K562 (cell line): ENCODE data around the gene EFHD2. TPM values are rescaled to one million over a fixed set of nuclear protein-coding genes. Genes with fewer than 3 reads are reported as not detected.
A peak's percentile ranks its signal among the peaks of the same experiment; 100 is the strongest.

Experiments
- ATAC-seq: fragments of 200-7000 bp; cut with Tn5 transposase; 3 replicates; pipeline ENCODE4 v1.9.1; 2020; ENCODE audit warnings: moderate library complexity
- BruUV-seq: library from RNA; stranded (reverse); fragments of 400-500 nt; replicated peaks from 2 replicates; lab custom pipeline; 2021; lab: Mats Ljungman, UMichigan
- CTCF ChIA-PET: fragments of 300-600 bp; formaldehyde crosslinking; extraction: SDS; loops from one replicate; lab custom pipeline; 2021; ENCODE audit warnings: low intra/inter-chr PET ratio; lab: Yijun Ruan, JAX
- POLR2A ChIA-PET: fragments of 300-600, 350-650 bp; sonication (Branson Sonifier 250); formaldehyde crosslinking; extraction: SDS; loops from one replicate; lab custom pipeline; 2021; ENCODE audit warnings: antibody characterized with exemption, inconsistent platforms; lab: Yijun Ruan, JAX
- DNase-seq, 4 experiments: peaks; one replicate each; pipeline versions ENCODE4 v3.0.0 to v3.0.0-alpha.2; 2011 to 2018; ENCODE audit warnings: low spot score in 3 of 4, mixed read lengths in 3 of 4; ENCODE audit errors: extremely low read depth in 1 of 4
- FAIRE-seq: peaks from 2 replicates; lab custom pipeline; 2011; peaks lifted over from hg19 to GRCh38; lab: Jason Lieb, UNC
- H2AFZ ChIP-seq: 2 replicates; pipeline ENCODE4 v1.6.0; 2011; ENCODE audit warnings: low read depth, low read length, control low read depth, inconsistent platforms
- H3K27ac ChIP-seq: fragments of 200-600 bp; 3 replicates; pipeline ENCODE4 v1.8.0; 2011; ENCODE audit warnings: low read depth, mild to moderate bottlenecking, control low read depth, inconsistent platforms, low read length, moderate library complexity, mixed read lengths; ENCODE audit errors: extremely low read depth
- H3K27me3 ChIP-seq, 2 experiments: fragments of 300-600 bp in 1 of 2; 2 replicates in 1 of 2; 3 replicates in 1 of 2; pipeline versions ENCODE4 v1.6.0 to v1.8.0; 2011; ENCODE audit warnings: inconsistent platforms in 2 of 2, low read length in 2 of 2, mild to moderate bottlenecking in 1 of 2, mixed read lengths in 1 of 2, moderate library complexity in 1 of 2; ENCODE audit not compliant: control insufficient read depth in 2 of 2, insufficient read depth in 2 of 2
- H3K36me3 ChIP-seq: fragments of 300-600 bp; 3 replicates; pipeline ENCODE4 v1.8.0; 2011; ENCODE audit warnings: mild to moderate bottlenecking, low read length, inconsistent platforms; ENCODE audit not compliant: control insufficient read depth, insufficient read depth
- H3K4me1 ChIP-seq, 2 experiments: fragments of 200-600 bp in 1 of 2; replicated peaks in 1 of 2; 2 replicates in 1 of 2; 3 replicates in 1 of 2; pipeline versions ENCODE4 v1.5.1 to v1.8.0; 2011; ENCODE audit warnings: inconsistent platforms in 2 of 2, low read length in 2 of 2, mild to moderate bottlenecking in 1 of 2, mixed read lengths in 1 of 2, moderate library complexity in 1 of 2; ENCODE audit not compliant: control insufficient read depth in 2 of 2, insufficient read depth in 2 of 2
- H3K4me2 ChIP-seq: 2 replicates; pipeline ENCODE4 v1.6.1; 2011; ENCODE audit warnings: low read length, control low read depth, inconsistent platforms, mixed read lengths; ENCODE audit not compliant: insufficient read depth
- H3K4me3 ChIP-seq: fragments of 200-600 bp; sonication (generic), shearing (Covaris generic); 2 replicates; pipeline ENCODE4 v1.5.1; 2016; ENCODE audit warnings: control low read depth, inconsistent platforms
- H3K79me2 ChIP-seq: fragments of 200-600 bp; 3 replicates; pipeline ENCODE4 v1.8.0; 2011; ENCODE audit warnings: low read length, inconsistent platforms; ENCODE audit not compliant: control insufficient read depth, insufficient read depth
- H3K9ac ChIP-seq, 2 experiments: 2 replicates each; pipeline versions ENCODE4 v1.6.0 to v1.6.1; 2011; ENCODE audit warnings: low read depth in 2 of 2, low read length in 2 of 2, control low read depth in 1 of 2, inconsistent platforms in 1 of 2, mild to moderate bottlenecking in 1 of 2, mixed read lengths in 1 of 2; ENCODE audit not compliant: insufficient read depth in 1 of 2
- H3K9me1 ChIP-seq: one replicate; pipeline ENCODE4 v1.6.0; 2011; ENCODE audit warnings: inconsistent platforms, mild to moderate bottlenecking, low read length, moderate library complexity; ENCODE audit not compliant: control insufficient read depth, insufficient read depth
- H3K9me3 ChIP-seq: replicated peaks from 2 replicates; pipeline ENCODE4 v1.5.1; 2011; ENCODE audit warnings: low read depth, low read length, inconsistent platforms; ENCODE audit not compliant: control insufficient read depth, insufficient read depth
- H4K20me1 ChIP-seq: replicated peaks from 2 replicates; pipeline ENCODE4 v1.6.1; 2011; ENCODE audit warnings: low read length, inconsistent platforms, mixed read lengths; ENCODE audit not compliant: control insufficient read depth, insufficient read depth
- BRF1 ChIP-seq: IDR thresholded peaks from 3 replicates; pipeline ENCODE4 v1.6.1; 2011; ENCODE audit warnings: borderline replicate concordance, mild to moderate bottlenecking; ENCODE audit not compliant: insufficient read length; ENCODE audit errors: extremely low read depth
- FOS ChIP-seq: IDR thresholded peaks from 3 replicates; pipeline ENCODE4 v1.6.1; 2011; ENCODE audit not compliant: insufficient read length; ENCODE audit errors: extremely low read depth
- MBD2 ChIP-seq: sonication (generic); IDR thresholded peaks from 2 replicates; pipeline ENCODE4 v1.6.1; 2016; ENCODE audit warnings: low read depth, borderline replicate concordance
- MYBL2 ChIP-seq, 2 experiments: fragments of 450-650 bp in 1 of 2; sonication (generic) in 1 of 2; formaldehyde crosslinking in 1 of 2; IDR thresholded peaks; 2 replicates each; pipeline versions ENCODE4 v1.6.1 to v1.8.1; 2017 to 2022; ENCODE audit warnings: borderline replicate concordance in 1 of 2, inconsistent platforms in 1 of 2, low read depth in 1 of 2, mild to moderate bottlenecking in 1 of 2, missing genetic modification reagents in 1 of 2, moderate library complexity in 1 of 2
- PBX2 ChIP-seq, 2 experiments: IDR thresholded peaks in 1 of 2; conservative IDR thresholded peaks in 1 of 2; 2 replicates each; pipeline ENCODE4 v1.6.1; 2016; ENCODE audit warnings: low read depth in 2 of 2, mild to moderate bottlenecking in 1 of 2, missing compliant biosample characterization in 1 of 2, missing genetic modification characterization in 1 of 2, moderate library complexity in 1 of 2
- PKNOX1 ChIP-seq: fragments of 450-650 bp; IDR thresholded peaks from 2 replicates; pipeline ENCODE4 v1.6.1; 2016
- PTBP1 ChIP-seq: fragments of 200-400 bp; formaldehyde crosslinking; IDR thresholded peaks from 2 replicates; pipeline ENCODE4 v1.6.1; 2017; ENCODE audit warnings: low read depth, low read length
- RAD51 ChIP-seq: fragments of 450-650 bp; IDR thresholded peaks from 2 replicates; pipeline ENCODE4 v1.7.1; 2016; ENCODE audit warnings: low read depth, mild to moderate bottlenecking, borderline replicate concordance
- USF2 ChIP-seq: sonication (generic); formaldehyde crosslinking; IDR thresholded peaks from 2 replicates; pipeline ENCODE4 v1.5.0; 2020; ENCODE audit warnings: missing genetic modification reagents
- ZNF785 ChIP-seq: fragments of 250-450 bp; sonication (Bioruptor Pico); IDR thresholded peaks from 2 replicates; pipeline ENCODE4 v1.4.0; 2020; ENCODE audit warnings: mild to moderate bottlenecking
- WGBS: fragments of 100-300 bp; shearing (Covaris generic); methylation state at CpG from one replicate; pipeline ENCODE4 v1.1.6; 2016; ENCODE audit warnings: low coverage, mixed read lengths; ENCODE audit not compliant: insufficient coverage; ENCODE audit errors: missing lambda C conversion rate; 5-methylcytosine and 5-hydroxymethylcytosine counted together
- in situ Hi-C: fragments of 300-500 bp; cut with MboI; formaldehyde crosslinking; loops from 4 replicates; pipeline ENCODE4 v1.15.0; 2018; ENCODE audit warnings: inconsistent platforms, mixed read lengths
- intact Hi-C: fragments of 100-400 bp; cut with micrococcal nuclease; formaldehyde crosslinking; loops from 2 replicates; pipeline ENCODE4 v1.14.2; 2022
- polyA plus RNA-seq, 8 experiments: library from polyadenylated mRNA; depleted of rRNA in 4 of 8; stranded (reverse) in 5 of 8; unstranded in 3 of 8; fragments of >200 nt; fragmentation: Nextera tagmentation in 2 of 8; fragmentation: Illumina TruSeq in 1 of 8; extraction: Ambion mirVana in 2 of 8; extraction: Trizol in 1 of 8; gene quantifications; 2 replicates each; pipeline versions ENCODE4 v1.2.1 to v1.2.3, GENCODE V29; 2011 to 2014; ENCODE audit warnings: inconsistent platforms in 1 of 8, missing spikeins in 1 of 8
- total RNA-seq, 7 experiments: library from RNA; depleted of rRNA in 6 of 7; stranded (reverse); fragments of >200 nt in 6 of 7; fragmentation: Illumina TruSeq in 2 of 7; extraction: Trizol in 2 of 7; gene quantifications; 2 replicates each; pipeline versions ENCODE4 v1.2.1 to v1.2.3, GENCODE V29; 2011 to 2021; ENCODE audit warnings: low replicate concordance in 1 of 7

EFHD2 gene
- total and polyA plus RNA-seq, 9 of the 15 experiments (the other 6 are each of a cell fraction or from before 2014, with no cell fraction given) = 1.7 to 73.5 (median 25.2) TPM

GRCh38 chr1:15472587-15472986, 62.9 kb downstream of the EFHD2 start:
- Histone ChIP-seq H3K79me2 (no peaks in the 10 kb centered on the region), H3K4me1 (peaks cover 5 to 6% of the 10 kb centered on the region in 2 experiments; a peak in 3 of 5 replicates), H4K20me1 (no peaks in the 10 kb centered on the region), H3K9me1 (no peaks in the 10 kb centered on the region), H2AFZ (peak overlapping the region; percentile 57), H3K9me3 (no peaks in the 10 kb centered on the region), H3K27me3 (no peaks in the 10 kb centered on the region), H3K9ac (peak overlapping the region in 1 of 2 experiments; percentile 38; a peak in 2 of 4 replicates), H3K27ac (no peak overlapping the region), H3K36me3 (no peaks in the 10 kb centered on the region), H3K4me2 (no peak overlapping the region), H3K4me3 (no peak overlapping the region)
- peak; percentile 27 to 67 (median 56) for DNase-seq
- WGBS = 34% methylated on average over 10 of the region's 11 CpGs
- peak; percentile 72 for ATAC-seq
- intact Hi-C loops = no loop called here
- in situ Hi-C loops = no loop called here
- POLR2A ChIA-PET = no interaction called here
- no TSS peak for BruUV-seq
- CTCF ChIA-PET = no interaction called here
- FAIRE-seq = no peak
- TF ChIP-seq MYBL2 (IDR thresholded peaks at IDR 0.05; ENCODE audit: low read depth) (no peak), MYBL2 (CRISPR knock-in tag; IDR thresholded peaks at IDR 0.05; ENCODE audit: borderline replicate concordance) (no peak), RAD51 (peak; percentile 85), MBD2 (no peak), BRF1 (no peak), PTBP1 (no peak), PBX2 (CRISPR knock-in tag; IDR thresholded peaks at IDR 0.05; ENCODE audit: low read depth) (peak; percentile 38; the same call in 1 of the 2 replicates), PBX2 (tag; conservative IDR thresholded peaks at IDR 0.05; ENCODE audit: low read depth) (no peak), FOS (peak; percentile 67), PKNOX1 (peak; percentile 93), USF2 (peak; percentile 95), ZNF785 (CRISPR knock-in tag) (no peak)
